ENCODE measurements around the gene HSPA9. TPM values are rescaled to one million over a fixed set of nuclear protein-coding genes. Genes with fewer than 3 reads are reported as not detected.

Gene HSPA9
- total RNA-seq, 1 experiment from 2014 or later, result 502 TPM

- Histone ChIP-seq H3K9me3 (ENCODE audit: low read depth, low read length, poor library complexity, severe bottlenecking) (no peaks in the 10 kb centered on the region), H3K4me1 (ENCODE audit: insufficient read depth, low read length, poor library complexity, severe bottlenecking) (peaks cover 12% of the 10 kb centered on the region), H3K27ac (ENCODE audit: low read depth, low read length, poor library complexity, severe bottlenecking) (no peak overlapping the region), H3K36me3 (ENCODE audit: insufficient read depth, low read length, poor library complexity, severe bottlenecking) (peaks cover 43% of the 10 kb centered on the region), H3K27me3 (replicated peaks; ENCODE audit: insufficient read depth, low read depth, low read length, poor library complexity) (no peaks in the 10 kb centered on the region), H3K4me3 (ENCODE audit: low read depth, low read length, poor library complexity, severe bottlenecking) (no peak overlapping the region)
- BruUV-seq (replicated peaks), result no TSS peak
- TF ChIP-seq CTCF (conservative IDR thresholded peaks at IDR 0.05; ENCODE audit: low read depth, low read length) (no peak), EZH2 (IDR thresholded peaks at IDR 0.05; ENCODE audit: borderline replicate concordance, low read depth, low read length, poor library complexity, severe bottlenecking) (no peak)
- intact Hi-C loops (cut with micrococcal nuclease; ENCODE audit: unreplicated experiment), result no loop called here
- POLR2A ChIA-PET (ENCODE audit: low non-redundant PET), result no interaction called here
- CTCF ChIA-PET, result no interaction called here
- DNase-seq (ENCODE audit: low spot score), result no peak
These were observed 68.6 kb downstream of the HSPA9 start for GRCh38 chr5:138506370-138507306.

GRCh38 chr5:138504799-138505198, 70.4 kb downstream of the HSPA9 start:
- no peak for TF ChIP-seq CTCF (conservative IDR thresholded peaks at IDR 0.05; ENCODE audit: low read depth, low read length)
- TF ChIP-seq EZH2 (IDR thresholded peaks at IDR 0.05; ENCODE audit: borderline replicate concordance, low read depth, low read length, poor library complexity, severe bottlenecking), result no peak
- H3K4me1 ChIP-seq (ENCODE audit: insufficient read depth, low read length, poor library complexity, severe bottlenecking), result peaks cover 12% of the 10 kb centered on the region
- no TSS peak for BruUV-seq (replicated peaks)
- H3K27me3 ChIP-seq (replicated peaks; ENCODE audit: insufficient read depth, low read depth, low read length, poor library complexity), result no peaks in the 10 kb centered on the region
- H3K9me3 ChIP-seq (ENCODE audit: low read depth, low read length, poor library complexity, severe bottlenecking), result no peaks in the 10 kb centered on the region
- no peak overlapping the region for H3K4me3 ChIP-seq (ENCODE audit: low read depth, low read length, poor library complexity, severe bottlenecking)
- H3K27ac ChIP-seq (ENCODE audit: low read depth, low read length, poor library complexity, severe bottlenecking), result peak overlapping the region; percentile 38
- CTCF ChIA-PET, result interaction anchor here (1.7 kb wide), 1 partner anchor 55 kb away, joined by 27 read pairs; no protein-coding TSS in a partner anchor
- POLR2A ChIA-PET (ENCODE audit: low non-redundant PET), result no interaction called here
- peaks cover 25% of the 10 kb centered on the region for H3K36me3 ChIP-seq (ENCODE audit: insufficient read depth, low read length, poor library complexity, severe bottlenecking)
- intact Hi-C loops (cut with micrococcal nuclease; ENCODE audit: unreplicated experiment), result loop anchor here (5.0 kb wide), 1 partner anchor 322 kb away; no protein-coding TSS in a partner anchor
- DNase-seq (ENCODE audit: low spot score), result peak; percentile 55

Other genes with a start within 250 kb of the HSPA9 start
- 22.3 and 25.6 TPM in 2 replicates for gene CDC25C, start 243.6 kb downstream of the HSPA9 start, total RNA-seq (2021)
- gene FAM53C, start 237.1 kb downstream of the HSPA9 start, total RNA-seq (2021), result 39.7 and 39.8 TPM in 2 replicates
- 62.1 and 65.1 TPM in 2 replicates for gene KDM3B, start 222.7 kb downstream of the HSPA9 start, total RNA-seq (2021)
- 8.4 and 14.6 TPM in 2 replicates for gene REEP2, start 136.3 kb downstream of the HSPA9 start, total RNA-seq (2021)
- gene EGR1, start 109.9 kb downstream of the HSPA9 start, total RNA-seq (2021), result 64.8 and 98.2 TPM in 2 replicates
- 172 and 191 TPM in 2 replicates for gene ETF1, start 32.2 kb downstream of the HSPA9 start, total RNA-seq (2021)
- gene CTNNA1, start 178.0 kb upstream of the HSPA9 start, total RNA-seq (2021), result 249 and 250 TPM in 2 replicates